ENCODE results near the gene ZMPSTE24.
"Not testable (repeated sequence)": the region's sequence is repeated elsewhere in the genome, so short reads cannot be mapped to it uniquely, and the experiment has no call there.

Gene ZMPSTE24

DNA sequence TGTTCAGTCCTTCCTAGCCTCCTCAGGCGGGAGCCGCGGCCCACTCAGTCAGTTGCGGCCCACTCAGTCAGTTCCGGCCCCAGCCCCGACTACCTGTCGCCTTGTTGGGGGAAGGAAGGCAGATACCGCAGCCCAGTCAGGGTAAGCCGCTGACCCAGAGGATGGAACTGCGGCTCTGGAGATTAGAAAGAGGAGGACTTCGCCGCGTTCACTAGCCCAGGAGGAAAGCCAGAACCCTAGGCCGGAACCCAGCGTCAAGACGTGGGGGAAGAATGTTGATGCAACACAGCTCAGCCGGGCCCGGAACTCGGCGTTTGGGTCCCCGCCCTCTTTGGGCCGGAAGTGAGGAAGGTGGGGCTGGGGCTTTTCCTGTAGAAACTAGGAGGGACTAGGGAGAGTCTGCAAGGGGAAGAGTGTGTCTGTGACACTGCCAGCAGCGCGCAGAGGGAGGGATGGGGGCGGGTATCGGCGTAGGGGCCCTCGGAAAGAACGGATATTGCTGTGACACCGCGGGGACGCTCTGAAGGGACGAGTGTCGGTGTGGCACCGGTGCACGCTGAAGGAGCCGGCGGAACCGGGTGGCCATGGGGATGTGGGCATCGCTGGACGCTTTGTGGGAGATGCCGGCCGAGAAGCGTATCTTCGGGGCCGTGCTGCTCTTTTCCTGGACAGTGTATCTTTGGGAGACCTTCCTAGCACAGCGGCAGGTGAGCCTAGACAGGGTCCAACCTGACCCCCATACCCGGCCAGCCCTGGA lies at the start of gene ZMPSTE24:
ZMPSTE24 (plus strand) TSS at position 549 of the 757 bp plus-strand sequence; CDS start at position 585, 36 bp downstream.
- H3K4me3 ChIP-seq (ENCODE audit: low read depth, low read length), result peak within 1 kb of the TSS; percentile 100
- TF ChIP-seq, protein P1, sequence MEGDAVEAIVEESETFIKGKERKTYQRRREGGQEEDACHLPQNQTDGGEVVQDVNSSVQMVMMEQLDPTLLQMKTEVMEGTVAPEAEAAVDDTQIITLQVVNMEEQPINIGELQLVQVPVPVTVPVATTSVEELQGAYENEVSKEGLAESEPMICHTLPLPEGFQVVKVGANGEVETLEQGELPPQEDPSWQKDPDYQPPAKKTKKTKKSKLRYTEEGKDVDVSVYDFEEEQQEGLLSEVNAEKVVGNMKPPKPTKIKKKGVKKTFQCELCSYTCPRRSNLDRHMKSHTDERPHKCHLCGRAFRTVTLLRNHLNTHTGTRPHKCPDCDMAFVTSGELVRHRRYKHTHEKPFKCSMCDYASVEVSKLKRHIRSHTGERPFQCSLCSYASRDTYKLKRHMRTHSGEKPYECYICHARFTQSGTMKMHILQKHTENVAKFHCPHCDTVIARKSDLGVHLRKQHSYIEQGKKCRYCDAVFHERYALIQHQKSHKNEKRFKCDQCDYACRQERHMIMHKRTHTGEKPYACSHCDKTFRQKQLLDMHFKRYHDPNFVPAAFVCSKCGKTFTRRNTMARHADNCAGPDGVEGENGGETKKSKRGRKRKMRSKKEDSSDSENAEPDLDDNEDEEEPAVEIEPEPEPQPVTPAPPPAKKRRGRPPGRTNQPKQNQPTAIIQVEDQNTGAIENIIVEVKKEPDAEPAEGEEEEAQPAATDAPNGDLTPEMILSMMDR (IDR thresholded peaks at IDR 0.05; ENCODE audit: low read depth, low read length), result no peak
- peaks cover 33% of the 10 kb centered on the region for H3K36me3 ChIP-seq
- H3K9me3 ChIP-seq (ENCODE audit: severe bottlenecking), result no peaks in the 10 kb centered on the region
- DNase-seq, result peak; percentile 98
- H3K27ac ChIP-seq, result peak within 1 kb of the TSS; percentile 97
- no peaks in the 10 kb centered on the region for H3K27me3 ChIP-seq (ENCODE audit: insufficient read depth, low read depth, severe bottlenecking)

DNA sequence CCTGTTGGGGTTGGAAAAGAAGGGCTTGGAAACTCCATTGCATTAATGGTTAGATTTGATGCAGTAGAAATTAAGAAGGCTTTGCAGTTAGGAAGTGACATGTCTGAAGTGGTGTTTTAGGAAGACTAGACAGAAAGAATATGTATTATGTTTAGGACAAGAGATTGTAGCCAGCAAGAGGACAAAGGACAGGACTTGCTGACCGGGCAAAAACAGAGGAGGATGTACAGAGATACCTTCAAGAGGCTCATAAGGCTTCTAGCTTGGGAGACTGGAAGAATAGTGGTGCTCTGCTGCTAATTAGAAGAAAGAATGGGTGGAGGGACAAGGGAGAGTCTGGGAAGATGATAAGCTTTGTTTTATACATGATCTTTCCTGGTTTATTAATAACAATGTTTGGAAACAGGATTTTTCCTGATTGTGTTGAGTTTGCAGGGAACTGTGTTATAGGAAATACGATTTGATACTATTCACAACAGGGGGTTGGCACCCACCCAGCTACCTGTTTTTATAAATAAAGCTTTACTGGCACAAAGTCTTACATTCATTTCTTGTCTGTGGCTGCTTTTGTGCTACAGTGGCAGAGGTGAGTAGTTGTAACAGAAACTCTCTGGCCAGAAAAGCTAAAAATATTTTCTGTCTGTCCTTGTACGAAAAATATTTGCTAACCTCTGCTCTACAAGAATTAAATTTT lies 47.4 kb upstream of the ZMPSTE24 start:
- no peak for DNase-seq
- H3K36me3 ChIP-seq, result peaks cover 8% of the 10 kb centered on the region
- peak overlapping the region; percentile 44 for H3K27ac ChIP-seq
- TF ChIP-seq, protein P1 (IDR thresholded peaks at IDR 0.05; ENCODE audit: low read depth, low read length), result no peak
- H3K27me3 ChIP-seq (ENCODE audit: insufficient read depth, low read depth, severe bottlenecking), result no peaks in the 10 kb centered on the region
- H3K4me3 ChIP-seq (ENCODE audit: low read depth, low read length), result no peak overlapping the region
- no peaks in the 10 kb centered on the region for H3K9me3 ChIP-seq (ENCODE audit: severe bottlenecking)

DNA sequence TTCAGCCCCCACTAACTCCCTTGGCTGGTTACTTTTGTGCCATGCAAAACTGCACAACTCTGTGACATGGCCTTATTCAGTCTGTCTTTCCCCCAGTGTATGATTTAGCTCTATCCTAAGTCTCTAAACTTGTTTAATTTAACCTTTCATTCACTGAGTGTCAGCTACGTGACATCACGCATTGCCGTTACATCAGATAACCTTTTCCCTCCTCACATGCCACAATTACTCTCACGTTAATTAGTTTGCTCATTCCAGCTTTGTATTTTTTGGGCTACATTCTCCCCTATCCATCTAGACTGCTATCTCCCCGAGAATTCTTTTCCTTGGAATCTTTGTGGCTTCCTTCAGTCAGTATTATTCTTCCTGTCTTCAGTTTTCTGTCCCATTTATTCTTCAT lies 39.7 kb upstream of the ZMPSTE24 start:
- H3K4me3 ChIP-seq (ENCODE audit: low read depth, low read length), result no peak overlapping the region
- no peaks in the 10 kb centered on the region for H3K27me3 ChIP-seq (ENCODE audit: insufficient read depth, low read depth, severe bottlenecking)
- no peak overlapping the region for H3K27ac ChIP-seq
- H3K9me3 ChIP-seq (ENCODE audit: severe bottlenecking), result no peaks in the 10 kb centered on the region
- peaks cover 8% of the 10 kb centered on the region for H3K36me3 ChIP-seq
- TF ChIP-seq, protein P1 (IDR thresholded peaks at IDR 0.05; ENCODE audit: low read depth, low read length), result no peak
- no peak for DNase-seq

DNA sequence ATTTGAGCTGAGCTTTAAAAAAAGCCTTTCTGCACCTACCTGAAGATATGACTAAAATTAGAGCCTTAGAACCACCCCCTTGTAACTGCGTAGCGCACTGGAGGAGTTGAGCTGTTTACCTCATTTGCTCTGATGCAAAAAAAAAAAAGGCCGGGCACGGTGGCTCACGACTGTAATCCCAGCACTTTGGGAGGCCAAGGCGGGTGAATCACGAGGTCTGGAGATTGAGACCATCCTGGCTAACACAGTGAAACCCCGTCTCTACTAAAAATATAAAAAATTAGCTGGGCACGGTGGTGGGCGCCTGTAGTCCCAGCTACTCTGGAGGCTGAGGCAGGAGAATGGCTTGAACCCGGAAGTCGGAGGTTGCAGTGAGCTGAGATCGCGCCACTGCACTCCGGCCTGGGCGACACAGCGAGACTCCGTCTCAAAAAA lies 36.5 kb upstream of the ZMPSTE24 start:
- not testable (repeated sequence) for H3K9me3 ChIP-seq (ENCODE audit: severe bottlenecking); H3K27me3 ChIP-seq (ENCODE audit: insufficient read depth, low read depth, severe bottlenecking); H3K27ac ChIP-seq; H3K4me3 ChIP-seq (ENCODE audit: low read depth, low read length)
- DNase-seq, result peak; percentile 19
- peaks cover 14% of the 10 kb centered on the region for H3K36me3 ChIP-seq

DNA sequence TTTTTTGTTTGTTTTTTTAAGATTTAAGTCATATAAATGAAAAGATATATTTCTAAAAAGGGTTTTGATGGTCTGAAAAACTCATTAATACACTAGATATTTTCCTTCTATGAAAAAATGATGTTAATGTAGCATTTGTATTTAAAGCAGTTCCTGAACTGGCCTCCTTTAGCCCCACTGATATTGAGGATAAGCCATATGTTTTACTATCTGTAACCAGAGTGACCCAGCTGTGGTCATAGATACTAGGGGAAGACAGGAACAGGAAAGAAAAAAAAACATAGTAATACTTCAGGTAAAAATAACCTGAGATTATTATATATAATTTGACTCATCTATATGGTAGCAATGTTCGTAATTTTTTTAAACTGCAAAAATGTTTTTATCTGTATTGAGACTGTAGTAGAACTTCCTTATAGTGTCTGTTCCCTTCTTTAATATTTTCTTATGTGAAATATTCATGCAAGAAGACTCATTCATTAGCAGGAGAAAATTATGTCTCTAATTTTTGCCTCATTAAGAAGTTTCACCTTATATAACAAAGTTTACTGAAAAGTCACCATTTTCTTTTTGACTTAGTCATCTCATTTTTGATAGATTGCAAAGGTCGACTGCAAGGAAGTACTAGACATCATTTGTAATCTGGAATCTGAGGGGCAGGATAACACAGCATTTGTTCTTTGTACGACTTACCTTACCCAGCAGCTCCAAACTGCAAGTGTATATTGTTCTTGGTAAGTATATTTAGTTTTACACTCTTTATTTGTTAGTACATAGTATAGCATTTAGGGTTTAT lies 35.9 kb upstream of the ZMPSTE24 start:
- Histone ChIP-seq H3K36me3 (peaks cover 11% of the 10 kb centered on the region), H3K27me3 (ENCODE audit: insufficient read depth, low read depth, severe bottlenecking) (no peaks in the 10 kb centered on the region), H3K27ac (no peak overlapping the region), H3K9me3 (ENCODE audit: severe bottlenecking) (no peaks in the 10 kb centered on the region), H3K4me3 (ENCODE audit: low read depth, low read length) (no peak overlapping the region)
- TF ChIP-seq, protein P1 (IDR thresholded peaks at IDR 0.05; ENCODE audit: low read depth, low read length), result no peak
- DNase-seq, result no peak

DNA sequence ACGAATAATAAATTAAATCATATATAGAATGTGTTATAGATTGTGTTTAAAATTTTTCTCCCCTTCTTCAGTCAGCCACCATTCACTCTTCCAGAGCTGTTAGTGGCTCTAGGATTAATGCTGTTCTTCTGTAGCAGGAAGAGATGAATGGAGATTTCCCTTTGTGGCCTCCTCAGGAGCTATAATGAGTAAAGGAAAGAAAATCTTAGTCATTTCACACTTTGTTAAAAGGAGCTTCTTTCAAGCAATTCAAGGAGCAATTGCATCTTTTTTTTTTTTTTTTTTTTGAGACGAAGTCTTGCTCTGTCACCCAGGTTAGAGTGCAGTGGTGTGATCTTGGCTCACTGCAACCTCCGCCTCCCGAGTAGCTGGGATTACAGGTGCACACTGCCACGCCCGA lies 34.0 kb upstream of the ZMPSTE24 start:
- H3K36me3 ChIP-seq, result peaks cover 11% of the 10 kb centered on the region
- DNase-seq, result no peak
- no peak overlapping the region for H3K27ac ChIP-seq
- no peak overlapping the region for H3K4me3 ChIP-seq (ENCODE audit: low read depth, low read length)
- H3K27me3 ChIP-seq (ENCODE audit: insufficient read depth, low read depth, severe bottlenecking), result no peaks in the 10 kb centered on the region
- no peaks in the 10 kb centered on the region for H3K9me3 ChIP-seq (ENCODE audit: severe bottlenecking)
- TF ChIP-seq, protein P1 (IDR thresholded peaks at IDR 0.05; ENCODE audit: low read depth, low read length), result no peak

All from WERI-Rb-1 (cell line).